GM21529 (cell line): ENCODE data around the gene P2RY2.
"Not testable (repeated sequence)": the region's sequence is repeated elsewhere in the genome, so short reads cannot be mapped to it uniquely, and the experiment has no call there.

Experiments used
- ATAC-seq: cut with Tn5 transposase; IDR thresholded peaks from one replicate; pipeline ENCODE4 v1.9.1; 2021; ENCODE audit not compliant: unreplicated experiment

Gene P2RY2

DNA sequence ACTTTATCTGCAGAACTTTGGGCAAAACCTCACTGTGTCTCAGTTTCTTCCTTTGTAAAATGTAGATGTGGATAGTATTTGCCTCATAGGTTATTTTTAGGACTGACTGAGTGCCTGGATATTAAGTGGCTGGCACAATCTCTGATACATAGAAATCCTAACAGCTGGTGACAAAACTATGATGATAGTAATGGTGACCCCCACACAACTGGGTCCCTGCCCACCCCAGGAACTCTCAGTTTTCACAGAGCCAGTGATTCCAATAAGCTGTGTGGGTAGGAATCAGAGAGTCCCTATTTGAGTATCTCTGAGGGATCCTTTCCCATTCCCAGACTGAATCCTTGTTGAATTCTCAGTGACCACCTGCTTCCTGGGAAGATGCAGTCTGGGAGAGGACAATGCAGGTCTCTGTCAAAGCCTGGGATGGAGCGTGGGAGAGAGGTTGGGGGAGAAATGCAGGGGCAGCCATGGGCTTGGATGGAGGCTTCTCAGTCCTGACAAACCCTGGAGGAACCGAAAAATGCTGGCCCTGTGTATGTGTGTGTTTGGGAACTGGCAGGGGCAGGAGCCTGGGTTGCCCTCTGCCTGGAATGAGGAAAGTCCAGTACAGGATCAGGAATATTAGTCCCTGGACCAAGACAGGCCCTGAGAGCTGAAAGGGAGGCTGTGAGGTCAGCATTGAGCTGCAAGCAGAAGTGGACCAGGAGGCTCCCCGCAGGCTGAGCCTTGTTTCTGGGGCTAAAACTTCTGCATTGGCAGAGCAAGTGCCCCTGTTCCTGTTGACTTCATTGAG, 48.0 kb downstream of the P2RY2 start:
- ATAC-seq, result no peak

DNA sequence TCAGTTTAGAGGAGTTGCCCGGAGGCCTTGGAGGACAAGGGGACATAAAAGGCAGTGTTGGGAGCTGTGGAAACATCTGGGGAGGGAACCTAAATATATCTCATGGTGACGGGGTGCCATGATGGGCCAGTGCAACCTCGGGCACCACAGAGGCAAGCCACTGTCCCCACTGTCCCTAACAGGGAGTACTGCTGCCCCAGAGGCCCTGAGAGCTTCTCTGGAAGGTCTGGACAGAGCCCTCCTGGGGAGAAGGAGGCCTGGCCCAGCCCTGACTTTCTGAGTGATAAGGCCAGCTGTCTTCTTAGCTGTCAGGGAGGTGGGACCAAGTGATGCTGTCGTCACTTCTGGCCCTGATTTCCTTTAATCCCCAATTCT, 48.6 kb downstream of the P2RY2 start:
- ATAC-seq, result no peak

DNA sequence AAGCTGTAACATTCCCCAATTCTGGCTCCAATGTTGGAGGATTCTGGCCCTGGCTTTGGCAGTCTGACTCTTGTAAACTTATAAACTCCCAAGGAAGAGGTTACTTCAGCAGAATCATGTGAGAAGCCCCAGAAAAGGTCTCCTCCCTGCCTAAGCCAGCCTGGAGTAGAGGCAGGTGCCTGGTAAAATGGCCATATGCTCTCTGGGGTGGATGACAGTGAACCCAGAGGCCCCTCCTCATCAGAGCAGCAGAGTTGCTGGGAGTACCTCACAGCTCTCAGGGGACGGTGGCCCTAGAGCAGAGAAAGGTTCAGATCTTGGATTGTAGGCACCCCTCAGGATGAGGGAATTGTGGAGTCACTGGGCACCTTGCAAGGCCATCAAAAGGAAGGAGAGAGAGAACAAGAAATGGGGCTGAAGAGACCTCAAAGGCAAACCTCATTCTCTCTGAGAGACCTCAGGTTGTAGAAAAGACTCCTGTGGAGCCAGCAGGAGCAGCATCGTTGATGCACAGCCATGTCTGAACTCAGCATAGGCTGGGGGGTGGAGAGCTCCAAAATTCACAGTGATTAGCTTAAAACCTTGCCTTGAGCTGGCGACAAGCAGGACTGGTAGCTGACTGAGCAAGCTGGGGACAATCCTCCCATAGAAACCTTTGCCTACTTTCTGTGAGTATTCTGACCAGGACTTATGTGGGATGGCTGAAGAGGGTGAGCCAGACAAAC, 49.2 kb downstream of the P2RY2 start:
- no peak for ATAC-seq

DNA sequence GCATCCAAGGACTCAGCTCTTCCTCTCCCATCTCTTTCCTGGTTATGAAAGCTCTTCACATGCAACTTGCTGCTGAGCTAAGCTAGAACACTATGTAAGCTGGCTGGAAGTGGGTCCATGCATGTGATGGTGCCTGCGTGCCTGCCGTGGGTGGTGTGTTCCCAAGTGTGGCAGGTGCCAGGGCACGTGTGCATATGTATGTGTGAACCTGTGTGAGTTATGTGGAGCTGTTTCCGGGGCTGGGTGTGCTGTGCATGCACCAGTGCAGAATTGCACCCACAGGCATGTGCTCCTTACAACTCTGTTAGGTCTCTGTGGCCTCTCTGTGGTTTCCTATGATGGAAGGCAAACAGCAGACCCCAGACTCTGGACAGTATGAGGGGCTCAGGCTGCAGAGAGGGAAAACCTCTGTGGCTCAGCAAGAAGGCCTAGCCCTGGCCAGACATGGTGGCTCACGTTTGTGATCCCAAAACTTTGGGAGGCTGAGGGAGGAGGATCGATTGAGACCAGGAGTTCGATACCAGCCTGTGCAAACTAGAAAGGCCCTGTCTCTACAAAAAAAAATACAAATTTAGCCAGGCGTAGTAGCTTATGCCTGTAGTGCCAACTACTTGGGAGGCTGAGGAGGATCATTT, 49.9 kb downstream of the P2RY2 start:
- ATAC-seq, result no peak

DNA sequence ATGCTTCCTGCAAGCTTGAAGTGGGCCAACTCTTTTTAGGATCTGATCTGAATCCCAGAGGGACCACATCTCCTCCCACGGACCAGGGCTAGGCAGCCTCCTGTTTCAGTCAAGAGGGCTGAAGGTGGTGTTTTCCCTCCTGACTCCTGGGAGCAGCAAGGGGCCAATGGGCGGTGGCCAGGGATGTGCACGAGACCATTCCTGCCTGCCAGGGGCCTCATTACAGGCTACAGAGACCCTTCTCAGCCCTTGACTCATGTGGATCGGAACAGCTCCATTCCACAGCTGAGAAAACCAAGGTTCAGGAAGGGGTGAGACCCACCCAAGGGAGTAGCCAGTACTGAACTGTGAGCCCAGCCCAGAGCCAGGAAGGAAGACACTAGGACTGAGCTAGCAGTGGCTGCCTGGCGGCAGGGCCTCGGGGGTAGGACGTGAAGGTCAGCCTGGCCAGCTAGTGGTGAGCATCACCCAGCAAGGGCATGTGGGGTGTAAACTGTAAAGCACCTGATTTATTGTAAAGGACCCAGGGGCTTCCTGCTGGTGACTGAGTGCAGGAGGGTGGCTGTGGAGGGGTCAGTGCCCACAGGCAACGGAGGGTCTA, 50.7 kb downstream of the P2RY2 start:
- ATAC-seq, result no peak

DNA sequence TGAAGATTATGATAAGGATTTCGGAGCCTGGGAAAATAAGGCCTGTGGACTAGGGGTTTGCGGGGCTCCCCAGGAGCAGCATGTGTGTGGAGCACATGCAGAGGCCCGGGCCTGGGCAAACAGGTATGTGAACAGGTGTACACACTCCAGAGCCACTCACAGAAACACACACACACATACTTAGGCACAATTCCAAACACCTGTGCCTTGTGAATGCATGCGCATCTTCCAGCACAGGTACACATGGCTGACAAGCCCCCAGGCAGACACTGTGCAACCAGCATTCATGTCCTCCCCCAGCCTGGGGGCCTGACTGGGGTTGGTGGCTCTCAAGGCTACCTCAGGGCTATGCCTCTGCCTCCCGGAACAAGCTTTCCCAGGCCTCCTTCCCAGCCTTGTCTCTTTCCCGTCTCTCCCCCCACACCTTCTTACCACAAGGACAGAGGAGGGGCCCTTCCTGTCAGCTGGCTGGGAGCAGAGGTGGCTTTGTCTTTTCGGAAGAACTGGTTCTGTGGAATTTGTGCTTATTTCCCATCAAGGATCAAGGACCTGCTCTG, 51.5 kb downstream of the P2RY2 start:
- no peak for ATAC-seq

DNA sequence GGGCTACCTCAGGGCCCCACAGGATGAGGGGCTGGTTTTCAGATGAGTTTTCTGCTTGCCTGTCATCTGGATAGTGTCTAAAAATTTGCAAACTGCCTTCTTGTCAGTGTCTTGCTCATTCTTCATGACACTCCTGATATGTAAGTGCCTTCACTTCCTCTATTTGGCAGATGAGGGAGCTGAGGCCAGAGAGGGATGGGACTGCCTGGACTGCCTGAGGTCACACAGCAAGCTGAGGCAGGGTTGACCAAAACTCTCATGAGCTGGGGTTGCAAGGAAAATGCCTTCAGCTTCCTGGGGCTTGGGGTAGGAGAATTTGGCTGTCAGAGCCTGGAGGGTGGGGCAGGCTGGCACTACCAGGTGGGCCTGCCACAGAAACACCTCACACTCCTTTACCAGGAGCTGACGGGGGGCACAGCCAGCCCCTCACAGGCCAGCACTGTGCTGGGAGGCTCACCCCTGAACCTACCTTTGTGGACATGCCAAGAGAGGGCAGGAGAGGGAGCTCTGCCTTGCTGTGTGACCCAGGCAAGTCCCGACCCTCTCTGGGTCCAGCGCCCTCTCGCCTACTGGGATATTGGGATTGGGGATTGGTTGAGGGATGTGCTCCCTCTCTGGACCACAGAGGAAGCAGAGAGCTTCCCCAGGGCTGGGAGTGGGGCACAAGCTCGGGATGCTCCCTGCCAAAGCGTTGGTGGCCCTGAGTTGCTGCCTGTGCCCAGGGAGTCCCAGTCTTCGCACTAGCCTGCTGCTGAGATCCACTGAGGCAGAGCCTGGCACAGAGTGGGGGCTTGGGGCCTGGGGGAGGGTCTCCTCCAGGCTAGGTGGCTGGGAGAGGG, 52.2 kb downstream of the P2RY2 start:
- no peak for ATAC-seq

DNA sequence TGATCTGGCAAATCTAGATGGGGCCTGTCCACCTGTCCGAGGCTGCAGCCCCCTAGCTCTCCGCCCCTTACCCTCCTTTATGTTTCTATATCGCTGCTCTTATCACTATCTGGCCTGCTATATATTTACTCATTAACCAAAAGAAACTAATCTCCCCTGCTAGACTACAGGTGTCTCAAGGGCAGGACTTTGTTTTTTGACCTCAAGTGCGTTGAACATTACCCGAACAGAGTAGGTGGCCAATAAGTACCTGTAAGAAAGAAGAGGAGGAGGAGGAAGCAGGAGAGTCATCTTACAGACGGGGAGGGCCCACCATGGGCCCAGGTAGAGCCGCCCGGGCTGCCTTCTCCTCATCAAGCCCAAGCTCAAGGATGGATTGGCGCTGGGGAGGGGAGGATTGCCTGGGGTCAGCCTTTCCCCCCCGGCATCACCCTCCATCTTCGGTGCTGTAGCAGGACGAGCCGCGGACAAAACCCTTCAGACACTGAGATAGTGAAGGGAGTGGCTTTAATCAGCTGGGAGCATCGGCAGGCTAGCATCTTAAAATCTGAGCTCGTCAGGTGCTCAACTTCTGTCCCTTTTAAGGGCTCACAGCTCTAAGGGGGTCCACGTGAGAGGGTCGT, 52.9 kb downstream of the P2RY2 start:
- ATAC-seq, result no peak

DNA sequence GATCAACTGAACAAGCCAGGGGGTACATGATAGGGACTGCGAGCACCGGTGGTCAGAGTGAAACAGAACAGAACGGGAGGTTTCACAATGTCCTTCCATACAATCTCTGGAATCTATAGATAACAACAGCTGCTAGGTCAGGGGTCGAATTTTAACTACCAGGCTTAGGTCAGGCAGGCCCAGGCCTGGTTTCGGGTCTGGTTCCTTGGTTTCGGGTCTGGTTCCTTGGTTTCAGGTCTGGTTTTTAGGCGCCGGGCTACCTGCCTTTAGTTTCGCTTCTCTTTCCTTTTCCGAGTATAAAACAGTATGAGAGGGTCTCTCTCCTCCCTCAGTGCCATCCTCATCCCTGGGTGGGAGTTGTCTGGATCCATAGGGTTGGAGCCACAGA, 53.4 kb downstream of the P2RY2 start:
- ATAC-seq, result not testable (repeated sequence)

DNA sequence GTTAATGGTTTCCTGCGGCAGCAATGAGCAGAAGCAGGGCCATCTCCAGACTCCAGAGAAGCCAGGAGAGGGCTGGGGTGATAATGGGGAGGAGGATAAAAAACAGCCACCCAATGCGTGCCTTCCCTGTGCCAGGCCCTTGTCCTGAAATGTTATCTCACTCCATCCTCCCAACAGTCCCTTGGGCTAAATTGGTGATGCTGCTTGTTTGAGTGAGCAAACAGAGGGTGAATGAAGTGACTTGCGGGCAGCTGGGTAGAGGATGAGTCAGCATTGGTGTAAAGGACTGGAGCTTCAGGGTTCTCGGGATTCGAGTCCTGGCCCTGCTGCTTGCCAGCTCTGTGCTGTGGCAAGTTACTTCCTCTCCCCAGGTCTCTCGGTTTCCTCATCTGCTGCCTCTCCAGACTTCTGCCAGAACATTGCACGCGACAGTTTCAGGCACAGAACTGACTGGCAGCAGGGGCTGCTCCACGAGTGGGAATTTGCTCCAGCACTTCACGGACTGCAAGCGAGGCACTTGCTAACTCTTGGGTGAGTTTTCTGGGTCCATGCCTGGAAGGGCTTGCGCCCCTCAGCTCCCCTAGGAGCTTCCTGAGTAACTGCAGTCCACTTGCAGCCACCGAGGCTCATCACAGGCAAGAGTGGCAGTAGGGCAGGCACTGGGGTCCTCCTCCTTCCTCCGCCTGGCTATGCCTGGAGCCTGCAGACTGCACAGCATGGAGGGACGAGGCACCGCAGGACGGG, 54.0 kb downstream of the P2RY2 start, which contains the start of gene P2RY6:
P2RY6 (plus strand) TSS at position 403 of the 744 bp plus-strand sequence. CDS start 24,181 bp downstream, outside the sequence.
- no peak for ATAC-seq

DNA sequence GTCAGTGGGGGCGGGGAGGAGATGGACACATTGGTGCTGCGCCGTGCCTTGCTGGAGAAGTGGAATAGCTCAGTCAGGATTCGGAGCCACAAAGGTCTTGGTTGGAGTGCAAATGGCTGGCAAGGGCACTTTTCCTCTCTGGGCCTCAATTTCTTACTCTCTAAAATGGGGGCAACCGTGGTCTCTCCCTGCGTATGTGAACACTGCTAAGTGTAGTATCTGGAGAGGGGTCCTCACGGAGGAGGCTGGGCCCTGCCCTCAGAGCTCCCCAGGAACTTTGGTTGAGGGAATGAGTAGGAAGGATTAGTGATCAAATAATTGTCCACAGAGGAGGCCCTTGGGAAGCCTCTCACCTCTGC, 54.6 kb downstream of the P2RY2 start:
- no peak for ATAC-seq

DNA sequence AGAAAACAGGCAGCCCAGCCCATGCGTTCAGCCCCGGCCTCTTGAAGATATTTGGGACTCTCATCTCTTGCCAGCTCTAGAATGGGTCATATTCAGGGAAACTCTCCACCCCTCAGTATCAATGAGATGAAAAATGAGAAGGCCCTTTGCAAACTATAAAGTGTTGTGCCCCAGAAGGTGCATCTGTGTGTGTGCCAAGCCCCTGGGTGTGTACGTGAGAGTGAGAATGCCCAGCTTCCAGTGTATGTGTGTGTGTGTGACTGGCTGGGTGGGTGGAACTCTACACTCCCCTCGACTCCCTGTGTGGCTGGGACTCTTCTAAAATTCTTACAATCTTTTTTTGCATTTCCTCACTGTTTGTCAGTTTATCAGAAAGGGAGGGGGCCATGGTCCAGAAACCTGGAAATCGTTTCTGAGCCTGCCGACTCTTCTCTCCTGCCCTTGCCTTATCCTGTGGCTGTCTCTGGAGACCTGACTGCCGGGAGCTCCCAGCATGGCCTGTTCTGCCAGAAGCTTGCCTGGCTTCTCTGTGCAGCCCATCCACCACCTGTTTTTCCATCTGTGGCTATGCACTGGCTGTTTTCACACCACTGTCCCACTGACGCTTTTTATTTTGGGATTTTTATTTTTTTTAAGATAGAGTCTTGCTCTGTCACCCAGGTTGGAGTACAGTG, 55.3 kb downstream of the P2RY2 start:
- ATAC-seq, result no peak

DNA sequence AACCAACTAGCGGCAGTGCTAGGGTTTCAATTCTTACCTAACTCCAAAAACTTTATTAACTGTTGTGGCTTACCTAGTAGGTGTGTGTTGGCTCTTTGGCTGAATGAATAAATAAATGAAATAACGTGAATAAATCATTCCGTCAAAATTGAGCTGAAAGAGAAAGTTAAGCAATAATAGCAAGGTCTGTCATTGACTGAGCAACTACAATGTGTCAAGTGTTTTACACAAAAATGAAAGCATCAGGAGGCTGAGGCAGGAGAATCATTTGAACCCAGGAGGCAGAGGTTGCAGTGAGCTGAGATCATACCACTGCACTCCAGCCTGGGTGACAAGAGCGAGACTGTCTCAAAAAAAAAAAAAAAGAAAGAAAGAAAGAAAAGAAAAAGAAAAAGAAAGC, 56.1 kb downstream of the P2RY2 start:
- ATAC-seq, result not testable (repeated sequence)

DNA sequence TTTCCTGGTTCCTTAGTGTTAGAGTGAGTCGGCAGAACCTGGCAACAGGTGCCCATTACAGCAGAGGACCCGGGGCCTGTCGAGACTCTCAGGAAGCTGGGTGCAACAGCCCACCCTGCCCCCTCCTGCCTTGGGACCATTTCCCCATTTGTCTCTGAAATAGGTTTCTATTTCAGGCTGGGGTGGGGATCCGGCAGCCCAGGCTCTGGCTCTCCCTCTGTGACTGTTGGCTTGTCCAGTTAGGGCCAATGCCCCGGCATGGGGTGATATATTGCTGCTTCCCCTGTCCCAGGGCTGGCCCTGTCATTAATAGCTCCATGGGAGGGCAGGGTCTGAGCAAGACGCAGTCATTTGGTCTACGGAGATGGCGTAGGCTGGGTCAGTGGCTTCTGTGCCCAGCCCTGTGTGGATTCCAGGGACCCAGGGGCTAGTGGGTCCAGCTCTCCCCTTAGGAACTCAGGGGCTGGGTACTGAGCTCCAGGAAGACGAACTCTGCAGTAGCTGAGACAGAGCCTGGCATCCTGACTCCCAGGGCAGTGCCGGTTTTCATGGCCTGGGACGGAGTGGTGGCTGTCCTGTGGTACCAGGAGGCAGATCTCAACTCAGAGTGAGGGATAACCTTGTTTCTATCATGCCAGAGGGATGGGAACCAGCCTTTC, 56.8 kb downstream of the P2RY2 start:
- ATAC-seq, result no peak

DNA sequence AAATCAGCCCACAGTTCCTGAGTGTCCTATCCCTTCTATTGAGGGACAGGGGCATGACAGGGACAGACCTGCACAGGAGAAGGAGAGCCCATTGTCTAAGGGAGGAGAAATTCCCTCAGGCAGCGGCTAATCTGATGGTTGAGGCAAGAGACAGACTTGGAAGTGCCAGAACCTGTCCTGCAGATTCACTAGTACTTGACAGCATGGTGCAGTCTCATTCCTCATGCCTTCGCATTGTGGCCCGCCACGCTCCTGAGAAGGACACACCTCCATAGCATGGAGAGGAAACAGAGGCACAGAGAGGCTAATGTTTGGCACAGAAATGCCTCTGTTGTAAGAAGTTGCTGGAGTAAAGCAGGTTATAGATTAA, 57.3 kb downstream of the P2RY2 start:
- ATAC-seq, result no peak

DNA sequence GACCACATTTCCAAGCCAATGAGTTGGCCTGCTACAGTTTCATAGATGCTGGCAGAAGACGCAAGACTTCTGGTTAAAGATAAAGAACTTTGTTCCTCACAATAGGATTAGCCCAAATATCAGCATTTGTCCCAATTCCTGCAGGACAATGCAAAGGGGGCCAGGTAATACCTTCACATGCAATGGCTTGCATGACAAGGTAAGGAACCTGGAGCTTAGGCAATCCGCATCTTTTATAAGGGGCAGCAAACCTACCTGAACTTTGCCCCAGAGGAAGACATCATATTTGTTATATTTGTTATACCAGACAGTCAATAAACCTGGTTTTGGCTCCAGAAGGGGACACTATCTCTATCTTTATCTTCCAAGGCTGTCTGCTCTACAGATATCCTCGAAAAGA, 59.4 kb downstream of the P2RY2 start:
- no peak for ATAC-seq

DNA sequence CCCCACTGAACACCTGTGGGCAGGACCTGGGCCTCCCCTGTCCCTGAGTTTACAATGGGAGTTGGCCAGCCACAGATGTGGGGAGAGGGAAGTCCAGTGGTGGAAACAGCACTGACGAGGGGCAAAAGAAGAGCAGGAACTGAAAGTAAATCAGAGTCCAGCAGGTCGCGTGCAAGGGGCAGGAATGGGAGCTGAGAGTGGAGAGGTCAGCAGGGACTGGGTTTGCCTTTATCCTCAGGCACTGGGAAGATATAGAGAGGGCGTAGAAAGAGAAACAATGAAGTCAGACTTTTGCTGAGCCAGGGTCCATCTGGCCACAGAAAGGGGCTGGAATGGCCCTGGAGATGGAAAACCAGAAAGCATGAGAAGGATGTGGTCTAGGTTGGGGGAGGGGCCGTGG, 62.5 kb downstream of the P2RY2 start:
- ATAC-seq, result no peak

DNA sequence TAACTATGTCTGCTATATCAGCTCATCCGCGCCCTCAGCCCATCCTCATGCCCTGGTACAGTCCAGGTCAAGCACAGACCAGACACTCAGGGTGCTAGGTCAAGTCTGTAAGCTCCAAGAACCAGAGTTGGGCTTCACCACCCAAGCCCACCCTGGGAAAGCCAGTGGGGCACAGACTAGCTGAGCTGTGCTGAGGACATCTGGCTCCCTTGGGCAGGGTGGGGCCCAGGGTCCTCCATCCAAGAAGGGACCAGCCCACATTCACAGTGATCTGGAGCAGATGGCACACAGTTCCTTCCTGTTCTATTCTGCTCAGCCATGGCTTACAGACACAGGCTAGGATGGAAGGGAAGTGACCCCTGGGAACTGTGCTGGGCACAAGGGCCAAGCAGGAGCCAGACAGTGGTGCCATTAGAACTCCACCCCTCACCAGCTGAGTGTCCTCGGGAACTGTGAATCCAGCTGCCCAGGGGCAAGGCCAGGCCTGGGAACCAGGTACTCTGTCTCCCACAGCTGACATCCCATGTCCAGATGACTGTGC, 63.2 kb downstream of the P2RY2 start:
- ATAC-seq, result no peak
